Left hindlimb (tissue), 1 donor: ENCODE data around the gene SUN3.

ENCODE experiments used
- DNase-seq: peaks from one replicate; pipeline ENCODE4 v3.0.0-alpha.2; 2018

SUN3 gene

DNA sequence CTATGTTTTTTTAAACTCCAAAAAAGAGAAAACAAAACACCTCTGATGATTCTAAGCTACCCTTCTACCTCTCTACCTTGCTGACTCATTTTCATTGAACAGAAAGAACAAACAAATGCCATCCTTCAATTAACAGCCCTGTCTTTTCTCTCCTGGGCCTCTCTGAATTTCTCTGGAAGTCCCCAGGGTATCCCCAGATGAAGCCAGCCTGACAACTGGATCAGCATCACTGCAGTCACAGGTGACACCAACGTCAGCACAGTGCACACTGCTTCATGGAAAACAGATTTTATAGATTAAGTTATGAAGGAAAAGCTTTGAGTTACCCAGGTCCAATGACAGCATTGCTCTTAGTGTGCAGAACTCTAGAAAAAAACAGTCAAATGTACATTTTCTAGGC, 55.2 kb downstream of the SUN3 start:
- DNase-seq: no peak

DNA sequence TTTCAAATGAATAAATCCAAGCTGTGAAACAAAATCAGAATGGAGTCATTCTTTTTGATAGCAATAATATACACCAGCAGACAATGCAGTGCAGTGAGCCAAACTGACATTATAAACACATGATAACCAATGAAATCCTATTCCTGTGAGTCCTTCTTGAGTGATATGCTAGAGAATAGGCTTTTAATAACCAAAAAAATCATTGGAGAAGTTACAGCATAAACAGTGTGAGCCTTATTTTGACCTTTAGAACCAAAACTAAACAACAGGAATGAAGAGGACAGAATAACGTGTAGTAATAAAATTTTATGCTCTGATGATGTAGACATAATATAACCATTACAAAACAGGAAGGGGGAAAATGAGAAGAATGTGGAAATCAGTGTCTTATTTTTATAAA, 58.1 kb downstream of the SUN3 start:
- no peak for DNase-seq

- peak; percentile 60 for DNase-seq
Observed at GRCh38 chr7:47968847-47969774, 59.8 kb downstream of the SUN3 start.

DNA sequence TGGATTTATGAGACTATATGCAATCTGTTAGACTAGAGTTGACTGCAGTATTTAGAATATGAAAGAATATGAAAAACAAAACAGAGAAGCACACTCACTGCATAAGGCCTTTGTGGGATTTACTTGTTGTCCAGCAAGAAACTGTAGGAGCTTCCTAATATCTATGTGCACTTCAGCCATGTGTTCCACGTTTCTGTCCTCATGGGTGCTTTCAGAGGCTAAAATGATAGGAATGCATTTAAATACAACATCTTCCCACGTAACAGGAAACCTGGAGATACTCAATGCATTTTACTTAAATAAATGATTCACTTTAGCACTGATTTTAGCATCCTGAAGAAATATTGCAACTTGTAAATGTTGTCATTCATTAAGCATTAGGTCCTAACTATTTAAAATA, 61.2 kb downstream of the SUN3 start:
- DNase-seq: no peak

DNA sequence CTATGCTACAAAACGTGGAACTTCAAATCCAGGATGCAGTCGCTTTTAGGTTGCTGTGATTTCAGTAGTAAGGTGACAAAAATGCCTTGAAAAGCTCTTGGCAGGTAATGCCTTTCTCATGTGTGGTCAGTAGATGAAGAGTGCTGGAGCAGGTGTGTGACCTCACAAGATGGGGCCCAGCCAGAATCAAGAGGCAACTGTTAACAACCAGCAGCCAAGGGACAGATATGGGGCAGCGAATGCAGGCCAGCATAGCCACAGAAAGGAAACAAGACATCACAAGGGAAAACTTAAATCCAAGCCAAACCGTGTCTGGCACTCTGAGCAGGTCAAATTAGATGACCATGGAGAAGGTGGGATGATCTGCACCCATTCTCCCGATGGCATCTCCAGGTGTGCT, 61.8 kb downstream of the SUN3 start:
- DNase-seq: no peak

GRCh38 chr7:47965456-47965855, 63.5 kb downstream of the SUN3 start:
- DNase-seq: no peak

GRCh38 chr7:47962262-47962661, 66.6 kb downstream of the SUN3 start:
- no peak for DNase-seq

DNA sequence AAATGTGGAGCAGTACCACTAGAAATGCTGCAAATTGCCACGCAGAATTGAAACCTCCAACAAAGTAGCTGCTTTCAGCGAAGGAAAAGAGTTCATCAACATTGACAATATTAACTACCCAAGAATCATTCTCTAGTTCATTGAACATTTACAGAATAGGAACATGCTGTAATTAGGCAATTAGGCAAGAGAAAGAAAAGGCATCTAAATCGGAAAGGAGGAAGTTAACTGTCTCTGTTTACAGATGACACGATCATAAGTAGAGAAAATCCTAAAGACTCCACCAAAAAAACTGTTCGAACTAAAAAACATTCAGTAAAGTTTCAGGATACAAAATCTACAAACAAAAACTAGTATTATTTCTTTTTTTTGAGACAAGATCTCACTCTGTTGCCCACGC, 71.8 kb downstream of the SUN3 start:
- DNase-seq: no peak

GRCh38 chr7:47956220-47956619, 72.7 kb downstream of the SUN3 start:
- DNase-seq: no peak

DNA sequence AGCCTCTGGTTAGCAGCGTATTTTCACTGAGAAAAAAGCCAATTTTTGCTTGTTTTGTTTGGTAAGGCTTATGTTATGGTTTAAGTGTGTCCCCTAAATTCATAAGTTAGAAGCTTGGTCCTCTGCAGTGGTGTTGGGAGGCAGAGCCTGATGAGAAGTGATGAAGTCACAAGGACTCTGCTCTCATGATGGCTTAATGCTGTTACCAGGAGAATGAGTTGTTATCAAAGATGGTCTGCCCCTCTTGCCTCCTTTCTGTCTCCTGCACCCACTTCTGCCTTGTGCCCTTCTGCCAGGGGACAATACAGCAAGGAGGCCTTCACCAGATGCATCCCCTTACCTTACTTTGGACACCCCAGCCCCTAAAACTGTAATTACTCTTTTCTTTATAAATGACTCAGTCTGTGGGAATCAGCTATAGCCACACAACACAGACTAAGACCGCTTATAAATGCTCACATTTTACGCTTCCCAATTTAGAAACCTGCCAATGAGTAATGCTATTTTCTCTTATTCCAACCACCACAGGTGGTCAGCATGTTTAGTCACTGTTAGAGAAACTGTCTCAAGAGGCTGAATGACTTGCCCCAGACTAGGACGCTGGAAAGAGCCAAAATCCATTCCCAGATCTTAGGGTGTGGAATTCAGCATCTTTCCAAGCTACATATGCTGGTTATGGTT, 74.5 kb downstream of the SUN3 start:
- DNase-seq: no peak

- no peak for DNase-seq
Observed at GRCh38 chr7:47953822-47954221, 75.1 kb downstream of the SUN3 start.

DNA sequence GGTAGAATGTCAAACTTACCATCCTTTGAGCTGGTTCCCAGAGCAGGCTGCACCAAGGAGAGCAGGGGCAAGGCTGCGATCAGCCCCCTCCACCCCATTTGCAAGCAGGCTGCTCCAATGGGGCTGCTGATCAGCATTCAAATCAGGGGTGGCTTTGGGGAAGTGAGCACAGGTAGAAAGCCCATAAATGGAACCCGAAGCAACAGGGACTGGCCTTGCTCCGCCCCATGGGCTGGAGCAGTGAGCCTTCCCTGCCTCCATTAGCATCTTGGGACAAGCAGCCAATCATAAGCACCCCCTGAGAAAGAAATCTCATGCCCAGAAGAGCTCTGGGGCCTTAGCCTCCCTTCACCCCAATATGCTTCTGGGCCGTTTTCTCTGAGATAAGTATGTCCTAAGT, 76.7 kb downstream of the SUN3 start:
- no peak for DNase-seq

DNA sequence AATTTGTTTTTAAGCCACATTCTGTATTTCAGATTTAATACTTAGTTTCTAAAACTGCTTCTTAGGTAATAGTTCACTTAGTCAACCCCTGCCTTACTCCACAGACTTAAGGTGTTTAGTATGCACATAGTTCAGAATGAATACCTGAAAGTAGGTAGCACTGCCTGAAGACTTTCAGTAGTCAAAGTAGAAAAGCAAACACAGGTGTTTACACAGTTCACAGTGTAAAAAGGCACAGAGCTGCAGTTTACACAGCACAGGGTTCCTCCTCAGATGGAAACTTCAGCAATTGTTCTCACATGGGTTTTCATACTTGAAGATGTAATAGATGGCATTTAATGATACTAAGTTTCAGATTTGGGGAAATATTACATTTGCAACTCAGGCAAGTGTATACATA, 77.5 kb downstream of the SUN3 start:
- no peak for DNase-seq

GRCh38 chr7:47950714-47951113, 78.2 kb downstream of the SUN3 start:
- no peak for DNase-seq

DNA sequence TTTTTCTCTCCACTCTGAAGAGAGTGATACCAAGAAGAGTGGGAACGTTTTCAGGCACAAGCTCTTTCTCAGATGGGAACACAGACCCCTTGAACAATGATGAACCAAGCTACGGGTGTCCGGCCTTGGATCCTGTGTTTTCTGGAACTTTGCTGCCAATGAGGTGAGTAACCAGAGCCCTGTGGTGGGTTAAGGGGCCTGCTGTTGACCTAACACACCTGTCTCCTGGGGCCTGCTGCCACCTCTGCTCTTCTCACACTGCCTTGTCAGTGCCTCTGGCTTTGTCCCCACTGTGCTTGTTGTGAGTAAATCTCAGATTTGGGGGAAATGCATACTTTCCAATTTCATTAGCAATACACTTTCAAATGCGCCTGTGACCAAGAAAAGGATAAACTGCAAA, 79.2 kb downstream of the SUN3 start:
- no peak for DNase-seq

DNA sequence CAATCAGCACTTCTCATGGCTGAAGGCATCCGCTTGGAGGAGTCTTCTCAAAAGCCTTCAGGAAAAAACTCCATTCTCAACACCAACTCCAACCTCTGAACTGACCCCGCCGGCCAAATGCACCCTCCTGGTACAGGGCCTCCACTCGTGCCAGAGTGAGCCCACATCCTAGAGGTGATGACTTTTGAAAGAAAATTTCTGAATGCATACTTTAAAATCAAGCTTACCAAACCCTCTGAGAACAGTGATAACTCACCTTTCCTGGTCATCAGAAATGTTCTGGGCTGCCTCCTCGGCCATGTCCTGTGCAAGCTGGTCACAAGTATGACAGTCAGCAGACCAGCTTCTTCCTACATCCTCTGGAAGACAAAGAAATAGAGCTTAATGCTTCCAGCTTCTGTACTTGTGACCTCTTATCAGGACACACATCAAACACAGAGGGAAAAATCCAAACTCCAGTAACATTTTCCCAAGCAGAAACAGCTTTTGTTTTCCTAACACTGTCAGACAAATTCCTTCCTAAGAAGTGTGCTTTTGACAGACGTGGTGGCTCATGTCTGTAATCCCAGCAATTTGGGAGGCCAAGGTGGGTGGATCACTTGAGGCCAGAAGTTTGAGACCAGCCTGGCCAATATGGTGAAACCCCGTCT, 80.6 kb downstream of the SUN3 start, which contains the start of gene PKD1L1:
Gene PKD1L1 (minus strand): TSS at position 326 of the 650 bp plus-strand sequence. CDS start 26 bp downstream, at position 300.
- no peak for DNase-seq

DNA sequence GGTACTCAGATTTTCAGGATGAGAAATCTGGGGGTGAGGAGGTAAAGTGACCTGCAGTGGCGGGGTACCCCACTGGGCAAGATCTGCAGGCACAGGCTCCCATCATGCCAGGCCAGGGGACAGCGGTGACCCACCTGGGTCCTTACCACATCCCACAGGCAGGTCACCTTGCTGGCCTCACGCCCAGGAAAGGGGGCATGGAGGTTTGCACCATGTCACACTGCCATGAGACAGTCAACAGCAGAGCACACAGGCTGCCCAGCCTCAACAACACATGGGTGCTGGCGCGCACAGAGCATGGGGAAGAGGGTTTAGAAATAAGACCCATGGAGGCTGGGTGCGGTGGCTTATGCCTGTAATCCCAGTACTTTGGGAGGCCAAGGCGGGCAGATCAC, 81.6 kb downstream of the SUN3 start:
- DNase-seq: no peak

GRCh38 chr7:47946581-47947354, 82.1 kb downstream of the SUN3 start:
- no peak for DNase-seq

DNA sequence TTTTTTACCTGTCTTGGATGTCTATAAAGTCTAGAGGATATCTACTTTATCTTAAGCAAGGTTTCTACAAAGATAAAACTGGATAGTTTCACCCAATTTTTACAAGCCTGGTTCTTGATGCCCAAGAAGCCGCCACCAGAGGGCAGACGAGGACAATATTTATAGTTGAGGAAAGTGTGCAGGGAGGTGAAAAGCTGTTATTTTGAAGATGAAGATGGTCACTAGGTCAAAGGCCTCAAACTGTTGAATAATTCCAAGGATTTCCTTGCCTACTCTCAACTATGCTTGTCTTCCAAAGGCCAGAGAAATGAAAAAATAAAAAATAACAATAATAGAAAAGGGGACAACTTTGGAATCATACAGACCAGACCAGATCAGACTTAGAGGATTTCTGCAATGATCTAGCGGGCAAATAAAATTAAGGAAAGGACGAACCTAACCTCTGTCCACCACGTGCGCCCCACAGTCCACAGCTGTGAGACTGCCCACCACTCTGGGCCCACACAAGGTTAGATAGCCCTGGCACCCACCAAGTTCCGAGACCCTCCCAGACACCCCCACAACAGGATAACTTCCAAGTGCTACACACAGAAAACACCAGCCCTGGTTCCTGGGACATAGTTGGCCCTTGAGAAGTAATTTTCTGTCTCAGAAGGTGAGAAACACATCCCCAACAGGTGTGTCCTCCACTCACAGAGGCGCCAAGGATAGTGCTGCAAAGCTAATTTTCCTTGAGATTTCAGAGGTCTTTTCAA, 83.5 kb downstream of the SUN3 start:
- DNase-seq: no peak

DNA sequence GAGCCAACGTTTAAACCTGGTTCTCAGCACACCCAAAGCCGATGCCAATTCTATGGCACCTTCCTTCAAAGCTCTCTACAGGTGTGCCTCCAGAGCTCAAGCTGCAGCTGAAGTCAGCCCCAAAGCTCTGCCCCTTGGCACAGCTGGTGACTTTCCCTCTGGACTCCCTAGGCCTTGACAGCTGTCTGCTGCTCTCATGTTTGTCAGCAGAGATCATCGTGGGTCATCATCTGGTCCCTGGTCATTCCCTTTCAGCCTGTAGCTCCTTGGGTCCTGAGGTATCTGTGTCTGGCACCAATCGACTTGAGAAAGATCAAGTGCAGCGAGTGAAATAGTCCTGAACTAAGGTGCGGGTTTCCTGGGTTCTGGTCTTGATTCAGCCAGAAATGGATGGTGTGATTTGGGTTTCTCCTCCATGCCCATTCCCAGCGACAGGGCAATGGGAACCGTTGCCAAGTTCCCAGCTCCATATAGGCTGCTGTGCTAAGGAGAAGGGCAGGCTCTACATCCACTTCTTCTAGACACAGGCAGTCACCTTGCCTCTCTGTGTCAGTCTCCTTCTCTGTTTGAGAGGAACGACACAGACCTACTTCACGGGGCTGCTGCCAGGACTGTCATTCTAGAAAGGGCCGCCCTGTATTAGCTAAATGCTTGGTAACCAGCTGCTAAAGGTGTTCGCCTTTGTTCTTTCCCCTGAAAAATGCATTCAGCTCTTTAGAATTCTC, 84.2 kb downstream of the SUN3 start:
- DNase-seq: no peak
